Measurements from ENCODE around the gene HDAC5.
"Not testable (repeated sequence)": the region's sequence is repeated elsewhere in the genome, so short reads cannot be mapped to it uniquely, and the experiment has no call there.

HDAC5 gene

GRCh38 chr17:44061446-44061845, 62.0 kb downstream of the HDAC5 start:
- Histone ChIP-seq H4K20me1 (ENCODE audit: insufficient read depth) (peaks cover 6% of the 10 kb centered on the region), H3K79me2 (ENCODE audit: insufficient read depth, low read depth) (peaks cover 94% of the 10 kb centered on the region), H3K36me3 (ENCODE audit: insufficient read depth) (peaks cover 29% of the 10 kb centered on the region; the same call in 1 of the 2 replicates), H3K9ac (no peak overlapping the region), H3K27ac (no peak overlapping the region), H2AFZ (ENCODE audit: low read depth) (no peak overlapping the region), H3K4me2 (no peak overlapping the region), H3K4me3 (IDR thresholded peaks at IDR 0.05; ENCODE audit: insufficient read depth, low read depth, low read length) (no peak overlapping the region), H3K27me3 (ENCODE audit: insufficient read depth, low read depth) (no peaks in the 10 kb centered on the region), H3K4me1 (ENCODE audit: low read depth, poor library complexity, severe bottlenecking) (peaks cover 23% of the 10 kb centered on the region)
- TF ChIP-seq CTCF (conservative IDR thresholded peaks at IDR 0.05; ENCODE audit: low read depth, low read length): no peak

GRCh38 chr17:44059101-44059892, 64.1 kb downstream of the HDAC5 start:
- H3K36me3 ChIP-seq (ENCODE audit: insufficient read depth): peaks cover 29% of the 10 kb centered on the region; the same call in 1 of the 2 replicates

GRCh38 chr17:44053125-44053872, 70.1 kb downstream of the HDAC5 start:
- Histone ChIP-seq H3K9ac (no peak overlapping the region), H4K20me1 (ENCODE audit: insufficient read depth) (no peaks in the 10 kb centered on the region; the same call in 1 of the 2 replicates), H3K79me2 (ENCODE audit: insufficient read depth, low read depth) (peaks cover 76% of the 10 kb centered on the region), H3K4me1 (ENCODE audit: low read depth, poor library complexity, severe bottlenecking) (no peaks in the 10 kb centered on the region), H2AFZ (ENCODE audit: low read depth) (no peak overlapping the region), H3K4me2 (no peak overlapping the region), H3K27me3 (ENCODE audit: insufficient read depth, low read depth) (no peaks in the 10 kb centered on the region), H3K4me3 (IDR thresholded peaks at IDR 0.05; ENCODE audit: insufficient read depth, low read depth, low read length) (no peak overlapping the region), H3K36me3 (ENCODE audit: insufficient read depth) (peaks cover 6% of the 10 kb centered on the region; the same call in 1 of the 2 replicates), H3K27ac (no peak overlapping the region)
- TF ChIP-seq CTCF (conservative IDR thresholded peaks at IDR 0.05; ENCODE audit: low read depth, low read length): no peak

More at GRCh38 chr17:44059101-44059892, 64.1 kb downstream of the HDAC5 start:
- Histone ChIP-seq H3K9ac (no peak overlapping the region), H3K79me2 (ENCODE audit: insufficient read depth, low read depth) (peaks cover 92% of the 10 kb centered on the region), H3K27ac (no peak overlapping the region), H3K4me2 (no peak overlapping the region), H2AFZ (ENCODE audit: low read depth) (no peak overlapping the region), H3K4me3 (IDR thresholded peaks at IDR 0.05; ENCODE audit: insufficient read depth, low read depth, low read length) (no peak overlapping the region), H3K27me3 (ENCODE audit: insufficient read depth, low read depth) (no peaks in the 10 kb centered on the region), H3K4me1 (ENCODE audit: low read depth, poor library complexity, severe bottlenecking) (peaks cover 11% of the 10 kb centered on the region), H4K20me1 (ENCODE audit: insufficient read depth) (peaks cover 4% of the 10 kb centered on the region)
- TF ChIP-seq CTCF (conservative IDR thresholded peaks at IDR 0.05; ENCODE audit: low read depth, low read length): no peak

GRCh38 chr17:44049294-44050060, 74.0 kb downstream of the HDAC5 start:
- Histone ChIP-seq H3K27ac (no peak overlapping the region), H3K4me1 (ENCODE audit: low read depth, poor library complexity, severe bottlenecking) (no peaks in the 10 kb centered on the region), H3K9ac (no peak overlapping the region), H3K79me2 (ENCODE audit: insufficient read depth, low read depth) (peaks cover 72% of the 10 kb centered on the region; the same call in 1 of the 2 replicates), H3K4me3 (IDR thresholded peaks at IDR 0.05; ENCODE audit: insufficient read depth, low read depth, low read length) (no peak overlapping the region), H2AFZ (ENCODE audit: low read depth) (no peak overlapping the region), H3K36me3 (ENCODE audit: insufficient read depth) (peaks cover 4% of the 10 kb centered on the region; the same call in 1 of the 2 replicates), H4K20me1 (ENCODE audit: insufficient read depth) (0 out of 2 replicates have a peak, but pooled peaks cover 4% of the 10 kb centered on the region), H3K27me3 (ENCODE audit: insufficient read depth, low read depth) (no peaks in the 10 kb centered on the region), H3K4me2 (no peak overlapping the region)
- TF ChIP-seq CTCF (conservative IDR thresholded peaks at IDR 0.05; ENCODE audit: low read depth, low read length): no peak

GRCh38 chr17:44046893-44047292, 76.5 kb downstream of the HDAC5 start:
- not testable (repeated sequence) for H3K4me3 ChIP-seq (IDR thresholded peaks at IDR 0.05; ENCODE audit: insufficient read depth, low read depth, low read length); H3K9ac ChIP-seq; H3K36me3 ChIP-seq (ENCODE audit: insufficient read depth); H3K4me1 ChIP-seq (ENCODE audit: low read depth, poor library complexity, severe bottlenecking); H2AFZ ChIP-seq (ENCODE audit: low read depth); H3K27me3 ChIP-seq (ENCODE audit: insufficient read depth, low read depth); H3K27ac ChIP-seq; H4K20me1 ChIP-seq (ENCODE audit: insufficient read depth); H3K4me2 ChIP-seq
- H3K79me2 ChIP-seq (ENCODE audit: insufficient read depth, low read depth): peaks cover 79% of the 10 kb centered on the region; the same call in 1 of the 2 replicates

All from KMS-11 (cell line).